ENCODE measurements around the gene MPIG6B. TPM values are rescaled to one million over a fixed set of nuclear protein-coding genes. Genes with fewer than 3 reads are reported as not detected.
A peak's percentile ranks its signal among the peaks of the same experiment; 100 is the strongest.

Gene MPIG6B, protein sequence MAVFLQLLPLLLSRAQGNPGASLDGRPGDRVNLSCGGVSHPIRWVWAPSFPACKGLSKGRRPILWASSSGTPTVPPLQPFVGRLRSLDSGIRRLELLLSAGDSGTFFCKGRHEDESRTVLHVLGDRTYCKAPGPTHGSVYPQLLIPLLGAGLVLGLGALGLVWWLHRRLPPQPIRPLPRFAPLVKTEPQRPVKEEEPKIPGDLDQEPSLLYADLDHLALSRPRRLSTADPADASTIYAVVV
- polyA plus RNA-seq (ENCODE audit: insufficient read length in 12 of 12): 1 to 10 TPM in 2 of 12 donors, under 1 TPM in 8, not detected in 2; 0.49 to 1.7 (median 0.63) TPM
- long read RNA-seq, donor 1: 0 reads
- long read RNA-seq, donor 2: 0 reads
- long read RNA-seq, donor 3, partial matches to known transcripts: 0 of 1 reads
- long read RNA-seq, donor 3, other reads (novel, unspliced or antisense): 0 of 1 reads
- long read RNA-seq, donor 4: 0 reads
- long read RNA-seq, donor 5: 0 reads
- long read RNA-seq, donor 6: 0 reads
- long read RNA-seq, donor 7: 0 reads
- long read RNA-seq, donor 8: 0 reads
- long read RNA-seq, donor 9, partial matches to known transcripts: 212 of 212 reads
- long read RNA-seq, donor 9, other reads (novel, unspliced or antisense): 0 of 212 reads
- long read RNA-seq, donor 10: 0 reads
- long read RNA-seq, donor 11: 0 reads

DNA sequence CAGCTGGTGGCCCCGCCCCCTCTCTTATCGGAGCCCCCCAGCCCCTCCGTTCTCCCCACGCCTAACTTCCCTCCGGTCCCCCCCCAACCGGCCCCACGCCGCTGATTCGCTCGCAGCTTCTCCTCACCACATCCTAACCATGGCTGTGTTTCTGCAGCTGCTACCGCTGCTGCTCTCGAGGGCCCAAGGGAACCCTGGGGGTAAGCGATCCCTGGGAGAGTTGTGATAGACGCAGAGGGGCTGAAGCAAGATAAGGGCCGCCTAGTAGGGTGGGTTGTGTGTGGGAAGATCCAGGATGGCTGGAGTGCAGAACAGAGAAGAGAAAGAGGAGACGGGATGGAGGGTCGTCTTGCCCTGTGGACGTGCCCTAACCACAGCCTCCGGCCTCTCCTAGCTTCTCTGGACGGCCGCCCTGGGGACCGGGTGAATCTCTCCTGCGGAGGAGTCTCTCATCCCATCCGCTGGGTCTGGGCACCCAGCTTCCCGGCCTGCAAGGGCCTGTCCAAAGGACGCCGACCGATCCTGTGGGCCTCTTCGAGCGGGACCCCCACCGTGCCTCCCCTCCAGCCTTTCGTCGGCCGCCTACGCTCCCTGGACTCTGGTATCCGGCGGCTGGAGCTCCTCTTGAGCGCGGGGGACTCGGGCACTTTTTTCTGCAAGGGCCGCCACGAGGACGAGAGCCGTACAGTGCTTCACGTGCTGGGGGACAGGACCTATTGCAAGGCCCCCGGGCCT, at the start of gene MPIG6B:
Gene MPIG6B (plus strand): TSS at position 129 of the 735 bp plus-strand sequence. CDS start 11 bp downstream, at position 140.
- DNase-seq: no peak

DNA sequence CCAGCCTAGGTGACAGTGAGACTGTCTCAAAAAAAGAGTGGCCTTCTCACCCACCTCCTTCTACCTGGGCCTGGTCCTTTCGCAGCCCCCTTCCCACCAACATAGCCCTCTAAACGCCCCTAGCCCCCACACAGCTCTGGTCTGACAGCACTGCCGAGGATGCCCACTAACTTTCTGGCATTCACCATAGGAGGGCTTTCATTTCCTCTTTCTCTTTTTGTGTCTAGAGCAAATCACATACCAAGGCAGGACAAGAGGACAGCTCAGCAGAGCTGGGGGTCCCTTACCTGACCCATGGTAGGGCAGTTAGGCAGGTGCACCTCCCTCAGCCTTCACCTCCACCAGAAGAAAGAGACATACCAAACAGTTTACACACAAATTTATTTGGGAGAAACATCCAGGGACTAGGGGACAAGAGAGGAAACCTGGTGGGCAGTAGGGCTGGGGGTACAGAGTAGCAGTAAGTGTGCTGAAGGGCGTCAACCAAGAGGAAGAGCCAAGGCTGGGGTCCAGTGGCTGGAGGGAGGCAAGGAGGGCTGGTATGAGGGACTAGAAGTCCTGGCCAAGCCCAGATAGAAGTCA, 46.8 kb upstream of the MPIG6B start:
- DNase-seq: no peak

DNA sequence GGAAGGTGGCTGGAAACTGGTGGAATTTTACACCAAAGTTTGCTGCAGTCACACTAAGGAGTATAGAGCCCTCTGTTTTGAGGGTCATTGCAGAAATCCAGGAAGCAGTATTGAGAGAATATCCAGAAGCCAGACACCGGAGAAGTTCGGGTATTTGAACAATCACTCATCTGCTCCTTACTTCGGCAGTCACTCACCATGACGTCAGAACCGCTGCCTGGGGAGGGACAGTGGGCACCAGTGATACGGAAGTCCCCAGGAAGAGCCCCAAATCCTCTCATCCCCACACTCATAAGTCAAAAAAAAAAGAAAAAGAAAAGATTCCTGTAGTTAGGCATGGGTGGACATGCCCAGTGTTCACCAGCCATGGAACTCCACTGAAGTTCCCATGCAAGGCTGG, 46.3 kb upstream of the MPIG6B start:
- no peak for DNase-seq

DNA sequence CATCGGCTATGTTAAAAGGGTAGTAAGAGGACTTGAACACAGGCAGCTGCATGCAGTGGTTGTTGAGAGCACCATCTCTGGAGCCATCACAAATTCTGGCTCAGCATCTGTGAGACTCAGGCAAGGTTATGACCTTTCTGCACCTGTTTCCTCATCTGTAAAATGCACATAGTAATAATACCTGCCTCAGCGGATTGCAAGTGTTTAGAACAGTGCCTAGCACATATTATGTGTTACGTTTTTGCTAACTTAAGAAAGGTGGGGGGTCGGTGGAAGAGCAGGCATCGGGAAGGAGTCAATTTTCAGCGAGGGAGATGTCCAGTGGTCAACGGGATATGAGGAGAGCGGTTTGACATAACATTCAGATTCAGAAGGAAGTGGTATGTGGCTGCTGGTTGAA, 45.2 kb upstream of the MPIG6B start:
- no peak for DNase-seq

DNA sequence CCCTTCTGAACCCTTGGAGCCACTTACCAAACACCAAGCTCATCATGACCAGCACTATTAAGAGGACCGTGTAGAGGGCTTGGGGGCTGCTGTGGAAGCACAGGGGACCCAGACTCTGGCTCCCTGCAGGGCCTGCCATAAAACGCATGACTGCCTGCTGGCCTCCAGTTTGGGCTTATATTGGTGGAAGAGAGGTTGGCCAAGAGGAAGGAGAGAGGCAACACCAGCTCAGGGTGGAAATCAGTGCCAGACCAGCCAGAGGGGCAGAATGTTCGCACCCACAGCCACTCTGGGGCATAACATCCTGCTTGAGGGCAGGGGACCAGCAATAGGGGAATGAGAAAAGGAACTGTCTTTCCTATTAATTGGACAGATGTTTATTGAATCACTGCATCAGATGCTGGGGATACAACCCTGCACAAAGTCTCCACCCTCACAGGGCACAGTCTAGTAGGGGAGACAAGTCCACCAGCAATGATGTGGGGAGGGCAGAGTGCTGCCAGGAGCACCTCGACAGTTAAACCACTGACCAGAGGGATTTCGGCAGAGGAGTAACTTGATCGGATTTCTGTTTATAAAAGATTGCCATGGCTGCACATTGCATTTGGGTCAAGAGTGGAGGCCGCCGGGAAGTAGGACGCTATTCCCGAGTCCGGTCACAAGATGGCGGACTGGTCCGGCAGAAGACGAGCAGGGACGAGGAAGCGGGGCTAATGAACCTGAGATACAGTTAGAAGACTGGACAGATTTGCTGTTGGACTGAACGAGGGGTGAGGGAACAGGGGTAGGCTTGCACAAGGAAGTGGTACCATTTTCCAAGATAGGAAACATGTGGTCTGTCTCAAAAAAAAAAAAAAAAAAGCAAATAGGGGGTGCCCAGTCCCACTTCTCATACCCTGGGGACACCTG, 42.7 kb upstream of the MPIG6B start, which contains the start of gene LY6G5C:
Gene LY6G5C (minus strand): TSS at position 842 of the 909 bp plus-strand sequence. CDS start 694 bp downstream, at position 148.
- peak; percentile 91 for DNase-seq

DNA sequence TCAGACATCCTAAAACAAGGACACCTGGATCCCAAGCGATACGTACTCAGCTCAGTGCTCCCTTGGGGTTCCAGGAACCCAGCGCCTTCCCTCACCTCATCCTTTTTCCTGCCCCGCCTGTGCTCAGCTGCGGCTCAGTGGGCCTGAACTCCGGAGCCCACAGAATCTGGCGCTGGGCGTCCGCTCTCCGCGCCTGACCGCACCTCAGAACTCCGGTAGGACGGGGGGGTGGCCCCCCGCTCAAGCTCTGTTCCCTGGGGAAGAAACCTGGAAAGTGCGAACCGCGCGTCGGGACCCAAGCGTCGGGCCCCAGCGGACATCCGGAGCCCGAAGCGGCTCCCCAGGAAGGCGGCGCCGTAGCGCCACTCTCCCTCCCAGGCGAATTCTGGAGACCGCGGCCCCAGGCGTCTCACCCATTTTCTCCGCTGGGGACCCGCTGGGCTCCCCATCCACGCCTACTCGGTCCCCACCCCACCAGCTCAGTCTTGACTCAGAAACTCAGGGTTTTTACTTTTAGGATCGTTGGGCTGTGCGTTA, 42.0 kb upstream of the MPIG6B start:
- no peak for DNase-seq

DNA sequence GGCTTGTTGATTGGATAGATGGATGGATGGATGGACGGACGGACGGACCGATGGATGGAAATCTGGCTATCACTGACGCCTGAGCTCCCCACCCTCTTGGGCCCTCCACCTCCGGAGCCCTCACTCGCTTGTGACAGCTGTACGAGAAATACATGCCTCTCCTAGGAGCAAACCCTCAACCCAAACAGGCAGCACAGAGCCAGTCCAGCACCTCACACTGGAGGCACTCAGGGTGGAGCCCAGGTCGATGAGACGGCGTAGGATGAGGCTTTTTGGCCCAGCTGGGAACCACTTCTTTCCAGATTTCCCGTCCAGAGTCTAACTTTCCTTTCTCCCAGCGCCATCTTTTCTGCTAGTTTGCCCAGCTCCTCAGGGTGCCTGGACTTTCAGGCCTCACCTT, 39.6 kb upstream of the MPIG6B start:
- no peak for DNase-seq

DNA sequence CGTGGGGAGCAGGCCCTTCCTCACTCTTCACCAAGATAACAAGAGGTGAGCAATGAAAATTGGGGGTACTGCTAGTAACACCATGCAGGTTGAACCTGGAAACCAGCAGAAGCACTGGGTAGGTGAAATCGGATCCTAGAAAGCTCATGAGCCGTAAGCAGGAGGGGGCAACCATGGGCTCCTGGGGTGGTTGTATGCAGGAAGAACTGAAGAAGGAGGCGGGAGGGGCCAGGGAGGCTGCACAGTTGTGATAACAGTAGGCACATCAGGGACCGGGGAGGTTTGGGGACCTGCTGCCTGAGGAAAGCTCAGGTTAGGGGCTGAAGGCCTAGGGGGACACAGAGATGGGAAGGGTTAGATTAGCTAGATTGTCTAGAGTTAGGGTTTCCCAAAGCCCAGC, 36.7 kb upstream of the MPIG6B start:
- DNase-seq: no peak

DNA sequence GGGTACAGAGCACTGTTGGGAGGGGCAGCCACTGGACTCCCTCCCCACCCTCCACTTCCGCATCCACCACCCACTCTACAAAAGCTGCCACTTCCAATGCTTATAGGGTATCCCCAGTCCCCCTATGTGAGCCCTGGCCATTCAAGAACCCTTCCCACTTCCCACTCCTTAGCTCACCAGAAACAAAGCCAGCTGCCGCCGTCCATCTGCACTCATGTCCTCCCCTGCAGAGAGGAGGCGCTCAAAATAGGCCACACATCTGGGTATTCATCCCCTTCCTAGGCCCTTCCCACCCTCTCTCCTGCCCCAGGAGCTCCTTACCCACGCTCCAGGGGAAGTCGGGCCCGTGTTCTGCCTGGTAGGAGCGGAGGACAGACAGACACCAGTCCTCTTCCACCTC, 35.9 kb upstream of the MPIG6B start:
- no peak for DNase-seq

DNA sequence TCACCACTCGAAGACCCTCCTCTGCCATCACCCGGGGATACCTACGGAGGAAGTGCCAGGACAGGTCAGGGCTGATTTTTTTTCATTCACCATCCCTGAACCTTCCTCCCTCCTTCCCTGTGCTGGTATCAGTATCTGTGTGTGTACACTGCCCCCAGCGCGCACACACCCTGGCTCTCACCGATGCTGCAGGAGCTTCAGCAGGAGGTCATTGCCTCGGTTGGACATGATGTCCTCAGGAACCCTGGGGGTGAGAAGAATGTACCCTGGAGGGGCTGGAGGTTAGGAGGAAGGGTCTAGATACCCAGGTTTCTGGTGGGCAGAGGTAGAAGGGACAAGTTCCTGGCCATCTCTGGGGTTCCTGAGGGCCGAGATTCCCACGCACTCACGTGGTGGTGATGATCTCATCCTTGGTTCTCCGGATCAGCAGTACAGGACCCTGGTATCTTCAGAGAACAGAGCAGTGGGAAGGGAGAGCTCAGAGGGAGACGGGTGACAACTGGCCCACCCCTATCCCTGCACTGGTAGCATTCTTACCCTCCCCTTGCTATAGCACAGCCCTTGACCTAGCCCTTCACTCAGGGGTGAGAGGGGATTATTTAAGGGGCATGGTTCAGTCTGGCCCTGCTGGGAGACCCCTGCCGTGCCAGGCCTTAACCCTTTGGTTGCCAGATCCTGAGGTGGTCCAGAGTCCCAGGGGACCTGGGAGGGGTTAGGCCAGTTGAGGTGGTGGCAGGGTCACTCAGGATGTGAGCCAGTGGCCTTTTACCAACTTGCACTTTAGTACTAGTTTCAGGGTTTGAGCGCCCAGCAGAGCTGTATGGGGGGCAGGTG, 35.1 kb upstream of the MPIG6B start:
- DNase-seq: no peak

DNA sequence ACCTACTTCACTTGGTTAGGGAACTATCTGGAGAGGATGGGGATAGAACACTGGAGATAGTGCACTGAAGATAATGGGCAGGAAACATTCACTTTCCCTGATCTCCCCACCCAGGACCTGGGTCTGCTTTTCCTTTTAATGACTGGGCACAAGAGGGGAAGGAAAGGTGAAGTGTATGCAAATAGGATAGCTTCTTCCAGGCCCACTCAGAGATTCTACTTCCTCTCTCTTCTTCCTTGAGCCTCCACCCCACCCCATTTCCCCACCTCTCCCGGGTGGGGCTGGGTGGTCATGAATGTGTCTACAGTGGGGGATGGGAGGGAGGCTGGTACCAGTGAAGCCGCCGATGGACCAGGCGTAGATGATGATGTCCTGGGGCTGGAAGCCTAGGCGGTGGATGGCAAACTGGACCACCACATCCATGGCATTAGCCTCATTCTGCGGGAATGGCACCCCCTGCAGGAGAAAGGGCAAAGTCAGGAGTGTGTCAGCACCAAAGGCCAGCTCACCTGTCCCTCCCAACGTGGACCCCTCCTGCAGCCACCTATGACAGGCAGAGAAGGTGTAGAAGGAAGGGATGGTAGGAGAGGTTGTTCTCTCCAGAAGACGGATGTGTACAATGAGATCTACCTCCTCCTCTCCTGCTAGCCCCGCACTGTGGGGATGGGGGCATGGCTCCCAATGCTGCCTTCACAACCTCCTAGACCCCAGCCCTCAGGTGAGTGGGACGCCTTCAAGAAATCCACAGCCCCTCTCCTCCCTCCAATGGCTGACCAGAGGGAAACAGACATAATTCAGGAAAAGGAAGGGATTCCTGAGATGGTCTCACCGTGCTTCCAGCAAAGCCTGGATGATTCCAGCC, 33.7 kb upstream of the MPIG6B start:
- no peak for DNase-seq

DNA sequence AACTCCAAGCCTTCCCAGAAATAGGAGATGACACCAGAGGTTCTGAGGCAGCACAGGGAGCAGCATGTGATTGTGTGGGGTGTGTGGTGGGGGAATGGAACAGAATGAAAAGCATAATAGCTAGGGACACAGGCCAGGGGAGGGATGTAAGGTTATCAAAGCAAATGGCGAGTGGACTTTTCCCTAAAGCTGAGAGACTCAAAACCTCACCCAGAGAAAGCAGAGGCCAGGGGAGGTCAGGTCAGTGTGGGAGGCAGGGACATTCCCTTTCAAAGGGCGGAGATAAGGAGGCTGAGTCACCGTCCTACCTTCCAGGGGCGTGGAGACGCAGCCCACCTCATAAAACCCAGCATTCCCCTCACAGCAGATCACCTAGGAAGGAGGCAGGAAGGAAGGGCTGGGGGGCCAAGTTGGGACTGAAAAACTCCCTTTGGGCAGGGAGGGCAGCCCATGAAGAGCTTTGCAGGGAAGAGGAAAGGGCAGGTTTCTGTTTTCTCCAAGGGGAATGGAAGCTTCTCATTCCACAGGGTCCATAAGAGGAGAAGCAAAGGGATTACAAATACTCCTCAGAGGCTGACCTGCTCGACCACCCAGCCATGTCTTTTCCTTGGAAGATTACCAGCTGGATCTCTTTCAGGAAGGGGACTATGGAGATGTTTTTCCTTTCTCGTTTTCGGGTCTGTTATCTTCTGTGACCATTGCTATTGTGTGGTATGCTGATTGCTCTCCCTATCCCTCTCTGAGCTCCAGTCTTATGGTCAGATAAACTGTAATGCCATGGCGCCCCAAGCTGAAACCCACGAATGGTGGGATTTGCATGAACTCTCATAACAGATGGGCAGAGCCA, 32.7 kb upstream of the MPIG6B start:
- DNase-seq: no peak

DNA sequence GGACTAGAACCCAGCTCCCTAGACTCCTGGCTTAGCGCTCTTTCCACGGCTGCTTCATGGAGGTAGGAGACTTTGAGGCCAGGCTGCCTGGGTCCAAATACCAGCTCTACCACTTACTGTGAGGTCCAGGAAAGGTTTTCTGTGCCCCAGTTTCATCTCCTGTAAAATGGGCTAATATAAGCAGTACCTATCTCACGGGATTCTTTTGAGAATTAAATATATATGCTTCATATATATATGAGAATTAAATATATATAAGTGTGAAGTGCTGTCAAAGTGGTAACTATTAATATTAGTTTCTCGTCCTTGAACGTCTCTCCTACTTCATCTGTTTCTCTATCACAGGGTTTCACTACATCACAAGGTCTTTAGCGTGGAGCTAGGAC, 32.1 kb upstream of the MPIG6B start:
- no peak for DNase-seq

DNA sequence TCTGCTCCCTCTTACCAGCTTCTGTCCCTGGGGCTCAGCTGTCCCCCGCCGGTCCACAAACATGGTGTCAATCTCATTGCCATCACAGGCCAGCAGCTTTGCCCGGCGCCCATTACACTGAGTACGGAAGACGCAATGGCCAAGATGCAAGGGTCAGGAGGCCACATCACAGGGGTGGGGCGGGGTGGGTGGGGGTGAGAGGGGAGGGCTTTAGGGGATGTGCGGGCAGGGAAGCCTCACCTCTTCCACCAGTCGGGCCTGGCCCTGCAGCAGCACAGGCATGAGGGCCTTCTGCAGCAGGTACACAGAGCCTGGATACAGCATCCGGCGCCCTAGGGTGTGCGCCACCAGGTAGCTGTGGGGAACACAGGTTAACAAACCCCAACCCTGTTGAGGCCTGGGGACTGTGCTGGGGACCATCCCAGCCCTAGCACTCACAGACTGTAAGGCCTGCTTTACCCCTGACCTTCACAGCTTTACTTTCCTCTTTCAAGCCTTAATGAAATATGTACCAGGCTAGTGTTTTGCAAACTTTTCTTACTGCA, 31.5 kb upstream of the MPIG6B start:
- no peak for DNase-seq

DNA sequence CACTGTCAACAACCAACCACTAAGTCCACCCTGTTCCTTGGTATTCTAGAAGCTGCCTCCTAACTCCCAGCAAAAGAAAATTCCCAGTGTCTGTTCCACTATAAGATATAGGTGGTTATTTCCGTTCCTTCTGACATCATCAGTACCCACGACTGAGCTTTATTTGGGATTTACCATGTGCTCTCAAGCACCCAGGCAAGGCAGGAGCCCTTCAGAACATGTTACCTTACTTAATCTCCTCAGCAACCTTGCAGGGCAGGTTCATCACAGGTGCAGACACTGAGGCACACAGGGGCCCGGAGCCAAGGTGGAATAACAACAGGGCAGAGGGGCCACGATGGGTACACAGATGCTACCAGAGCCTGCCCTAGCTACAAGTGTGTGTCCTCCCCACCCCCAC, 30.8 kb upstream of the MPIG6B start:
- no peak for DNase-seq

DNA sequence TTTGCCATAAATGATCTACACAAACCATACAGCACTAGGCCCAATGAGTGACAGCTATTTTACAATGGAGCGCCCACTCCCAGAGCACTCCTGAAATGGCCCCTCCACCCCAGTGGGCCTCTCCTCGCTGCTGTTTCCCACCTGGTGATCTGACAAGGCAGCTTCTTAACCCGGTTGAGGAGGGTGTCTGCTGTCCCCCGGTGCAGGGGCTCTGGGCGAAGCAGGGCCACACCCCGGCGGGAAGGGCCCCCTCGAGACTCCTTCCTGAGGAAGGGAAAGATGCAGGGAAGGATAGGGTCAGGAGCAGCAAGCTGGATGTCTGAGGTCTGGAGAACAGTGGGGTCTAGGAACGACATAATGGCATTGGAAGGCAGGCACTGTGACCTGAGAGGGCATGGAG, 30.3 kb upstream of the MPIG6B start:
- no peak for DNase-seq

DNA sequence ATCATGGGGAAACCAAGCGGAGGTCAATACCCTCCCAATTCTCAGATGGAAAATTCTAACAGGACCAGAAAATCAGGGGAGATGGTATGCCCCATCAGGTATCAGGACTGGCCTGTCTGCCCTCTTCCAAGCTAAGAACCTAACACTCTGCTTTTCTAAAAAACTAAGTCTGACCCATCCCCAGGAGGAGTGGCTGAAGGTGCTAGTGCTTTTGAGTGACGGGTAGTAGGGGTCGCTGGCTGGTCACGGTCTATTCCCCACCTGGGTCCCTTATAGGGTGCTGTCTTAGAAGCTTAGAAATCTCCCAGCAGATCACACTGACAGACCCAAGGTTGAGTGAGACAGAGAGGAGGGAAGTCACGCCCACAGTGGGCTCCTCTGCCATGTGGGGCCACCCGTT, 29.6 kb upstream of the MPIG6B start:
- no peak for DNase-seq

DNA sequence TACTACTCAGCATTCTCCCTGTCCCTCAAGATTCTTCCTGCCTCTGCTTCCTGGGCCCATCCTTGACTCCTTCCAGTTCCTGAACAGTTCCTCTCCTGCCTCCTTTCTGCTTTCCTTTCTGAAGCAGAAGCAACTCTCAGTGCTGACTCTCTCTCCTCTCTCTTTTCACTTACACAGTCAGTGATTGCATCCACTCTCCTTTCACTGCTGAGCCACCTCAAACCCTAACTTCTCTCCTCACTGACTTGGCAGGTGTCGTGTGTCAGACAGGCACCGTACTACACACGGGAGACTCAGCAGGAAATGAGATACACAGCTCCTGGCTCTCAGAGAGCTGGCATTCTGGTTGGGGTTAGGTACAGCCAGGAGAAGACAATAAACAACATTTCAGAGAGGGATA, 25.6 kb upstream of the MPIG6B start:
- no peak for DNase-seq
